Adrenal gland (tissue), 19 donors: ENCODE data around the gene WFDC1. TPM values are rescaled to one million over a fixed set of nuclear protein-coding genes. Genes with fewer than 3 reads are reported as not detected.
A peak's percentile ranks its signal among the peaks of the same experiment; 100 is the strongest.

Source experiments
- DNase-seq, 7 donors: peaks; one replicate each; pipeline ENCODE4 v3.0.0-alpha.2; 2019 to 2020
- H3K27ac ChIP-seq, 5 donors: fragments of 200-600 bp; sonication (generic) in 4 of 5; 1 replicate in 3 of 5; 2 replicates in 2 of 5; pipeline versions ENCODE4 v1.5.1 to v1.8.0; 2016 to 2020; ENCODE audit warnings: mild to moderate bottlenecking in 1 of 5
- H3K27me3 ChIP-seq: fragments of 200-600 bp; 2 replicates; pipeline ENCODE4 v1.8.0; 2021
- H3K36me3 ChIP-seq, 2 donors: fragments of 200-600 bp; replicated peaks in 1 of 2; 1 replicate in 1 of 2; 2 replicates in 1 of 2; pipeline versions ENCODE4 v1.5.1 to v1.8.0; 2018 to 2022
- H3K4me1 ChIP-seq, 2 donors: fragments of 200-600 bp; replicated peaks in 1 of 2; 1 replicate in 1 of 2; 2 replicates in 1 of 2; pipeline versions ENCODE4 v1.5.1 to v1.8.0; 2018 to 2021
- H3K4me3 ChIP-seq, 4 donors: fragments of 200-600 bp; sonication (generic) in 3 of 4; one replicate each; pipeline ENCODE4 v1.5.1; 2016 to 2018
- H3K9me3 ChIP-seq, 3 donors: fragments of 200-600 bp; sonication (generic) in 1 of 3; replicated peaks in 1 of 3; 1 replicate in 2 of 3; 2 replicates in 1 of 3; pipeline versions ENCODE4 v1.5.1 to v1.8.0; 2016 to 2021
- POLR2A ChIP-seq, 2 donors: fragments of 450-650 bp; IDR thresholded peaks; one replicate each; pipeline ENCODE4 v1.6.1; 2017; ENCODE audit warnings: antibody characterized with exemption in 2 of 2, mild to moderate bottlenecking in 2 of 2, moderate library complexity in 1 of 2
- WGBS, 4 donors: extraction: QIAGEN DNeasy Blood & Tissue Kit in 2 of 4; methylation state at CpG; one replicate each; pipeline versions ENCODE4 v1.1.5 to v1.1.7; 2013 to 2017; 5-methylcytosine and 5-hydroxymethylcytosine counted together
- intact Hi-C, 2 donors: fragments of 100-400 bp; cut with DNase I; formaldehyde crosslinking; loops; one replicate each; pipeline versions ENCODE4 v1.14.1 to v1.15.0; 2022 to 2023
- long read RNA-seq, 10 donors: library from polyadenylated mRNA in 3 of 10; unstranded in 2 of 10; stranded (forward) in 1 of 10; transcript quantifications; one replicate each; pipeline ENCODE4 v2.0.0 and lab custom pipeline, GENCODE V29; 2021 to 2026
- polyA plus RNA-seq, 3 donors: library from polyadenylated mRNA; stranded (reverse); fragments of 200-250 nt in 2 of 3; fragments of 350-450 nt in 1 of 3; fragmentation: Illumina TruSeq in 1 of 3; extraction: RNeasy Lipid Tissue Mini Kit (QIAGEN cat#74804) in 1 of 3; gene quantifications; one replicate each; pipeline ENCODE4 v1.2.3, GENCODE V29; 2013 to 2014
- total RNA-seq, 9 donors: library from RNA; depleted of rRNA in 4 of 9; stranded (reverse); fragments of >200 nt in 4 of 9; fragments of 120-200 nt in 1 of 9; fragmentation: NEBNext Ultra II Directional in 1 of 9; extraction: Animal tissue kit (Norgen Biotek cat#: 25700) in 1 of 9; gene quantifications; one replicate each; pipeline versions ENCODE4 v1.1.0 to v1.2.4, GENCODE V29; 2013 to 2023
- TF ChIP-seq, protein P1 (sequence below), 6 experiments: fragments of 450-650 bp in 4 of 6; fragments of 200-600 bp in 2 of 6; sonication (generic) in 1 of 6; IDR thresholded peaks; 1 replicate in 5 of 6; 2 replicates in 1 of 6; pipeline versions ENCODE4 v1.5.1 to v1.8.0; 2016 to 2021; ENCODE audit warnings: antibody characterized with exemption in 6 of 6, mild to moderate bottlenecking in 2 of 6, moderate library complexity in 1 of 6
- donor health status: healthy with polysubstance abuse.
- donor health status: Bipolar disorder and iron deficiency.
- donor health status: DM: yes; HTN: yes; CAD: no.
- donor health status: DM: no; HTN: no; CAD: no.
- donor health status: DM: no; HTN: no; CAD: no.
- donor health status: DM: yes; HTN: yes; CAD: no.

Gene WFDC1, protein sequence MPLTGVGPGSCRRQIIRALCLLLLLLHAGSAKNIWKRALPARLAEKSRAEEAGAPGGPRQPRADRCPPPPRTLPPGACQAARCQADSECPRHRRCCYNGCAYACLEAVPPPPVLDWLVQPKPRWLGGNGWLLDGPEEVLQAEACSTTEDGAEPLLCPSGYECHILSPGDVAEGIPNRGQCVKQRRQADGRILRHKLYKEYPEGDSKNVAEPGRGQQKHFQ
- total RNA-seq: 100 to 1,000 TPM in 1 of 9 donors, 10 to 100 TPM in 7, 1 to 10 TPM in 1; 9.6 to 284 (median 37.5) TPM
- 10 to 100 TPM; 17.8 to 69.5 (median 42.1) TPM for polyA plus RNA-seq
- long read RNA-seq, donor 1: 0 reads
- long read RNA-seq, donor 2, partial matches to known transcripts: 0 of 1 reads
- long read RNA-seq, donor 2, other reads (novel, unspliced or antisense): 0 of 1 reads
- long read RNA-seq, donor 3: 0 reads
- long read RNA-seq, donor 4, full-length matches to known transcripts: 4 of 5 reads
- long read RNA-seq, donor 4, partial matches to known transcripts: 0 of 5 reads
- long read RNA-seq, donor 4, other reads (novel, unspliced or antisense): 1 of 5 reads
- long read RNA-seq, donor 5, transcript WFDC1-203 (7 exons, 1,319 nt): minor isoform, 8 of 60 reads
- long read RNA-seq, donor 5, transcript WFDC1-201 (7 exons, 1,534 nt): major isoform, 41 of 60 reads
- long read RNA-seq, donor 5, partial matches to known transcripts: 0 of 60 reads
- long read RNA-seq, donor 5, other reads (novel, unspliced or antisense): 11 of 60 reads
- long read RNA-seq, donor 6, partial matches to known transcripts: 0 of 1 reads
- long read RNA-seq, donor 6, other reads (novel, unspliced or antisense): 1 of 1 reads
- long read RNA-seq, donor 7, full-length matches to known transcripts: 1 of 1 reads
- long read RNA-seq, donor 7, partial matches to known transcripts: 0 of 1 reads
- long read RNA-seq, donor 7, other reads (novel, unspliced or antisense): 0 of 1 reads
- long read RNA-seq, donor 8, full-length matches to known transcripts: 1 of 1 reads
- long read RNA-seq, donor 8, partial matches to known transcripts: 0 of 1 reads
- long read RNA-seq, donor 8, other reads (novel, unspliced or antisense): 0 of 1 reads
- long read RNA-seq, donor 9, full-length matches to known transcripts: 1 of 1 reads
- long read RNA-seq, donor 9, partial matches to known transcripts: 0 of 1 reads
- long read RNA-seq, donor 9, other reads (novel, unspliced or antisense): 0 of 1 reads
- long read RNA-seq, donor 10: 0 reads

DNA sequence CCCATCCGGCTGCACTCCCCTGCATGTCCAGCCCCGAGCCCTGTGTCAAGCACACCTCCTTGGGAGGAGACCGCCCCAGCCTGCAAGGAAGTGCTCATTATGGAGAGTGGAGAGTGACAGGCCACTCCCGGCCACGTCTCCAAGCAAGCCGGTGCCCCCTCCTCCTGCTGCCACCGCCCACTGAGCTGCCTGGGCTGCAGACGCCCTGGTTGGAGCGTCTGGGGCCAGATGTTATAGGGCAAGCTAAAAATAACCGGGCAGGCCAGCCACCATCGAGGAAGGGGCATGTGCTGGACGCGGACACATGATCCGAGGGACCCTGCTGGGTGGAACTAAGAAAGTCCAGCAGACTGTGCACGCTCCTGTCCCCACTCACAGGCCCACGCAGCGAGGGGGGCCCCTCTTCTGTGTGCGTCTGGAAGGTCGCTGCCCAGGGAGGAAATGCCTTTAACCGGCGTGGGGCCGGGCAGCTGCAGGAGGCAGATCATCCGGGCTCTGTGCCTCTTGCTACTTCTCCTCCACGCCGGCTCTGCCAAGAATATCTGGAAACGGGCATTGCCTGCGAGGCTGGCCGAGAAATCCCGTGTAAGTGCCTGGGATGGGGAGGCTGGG lies at the start of gene WFDC1:
TSS of gene WFDC1 (plus strand) at position 348 of the 612 bp plus-strand sequence. CDS start at position 442, 94 bp downstream.
- no peaks in the 10 kb centered on the region for H3K27me3 ChIP-seq
- 3 to 12% (median 10%) methylated on average over 10 to 29 of the region's 29 CpGs for WGBS, 4 donors

DNA sequence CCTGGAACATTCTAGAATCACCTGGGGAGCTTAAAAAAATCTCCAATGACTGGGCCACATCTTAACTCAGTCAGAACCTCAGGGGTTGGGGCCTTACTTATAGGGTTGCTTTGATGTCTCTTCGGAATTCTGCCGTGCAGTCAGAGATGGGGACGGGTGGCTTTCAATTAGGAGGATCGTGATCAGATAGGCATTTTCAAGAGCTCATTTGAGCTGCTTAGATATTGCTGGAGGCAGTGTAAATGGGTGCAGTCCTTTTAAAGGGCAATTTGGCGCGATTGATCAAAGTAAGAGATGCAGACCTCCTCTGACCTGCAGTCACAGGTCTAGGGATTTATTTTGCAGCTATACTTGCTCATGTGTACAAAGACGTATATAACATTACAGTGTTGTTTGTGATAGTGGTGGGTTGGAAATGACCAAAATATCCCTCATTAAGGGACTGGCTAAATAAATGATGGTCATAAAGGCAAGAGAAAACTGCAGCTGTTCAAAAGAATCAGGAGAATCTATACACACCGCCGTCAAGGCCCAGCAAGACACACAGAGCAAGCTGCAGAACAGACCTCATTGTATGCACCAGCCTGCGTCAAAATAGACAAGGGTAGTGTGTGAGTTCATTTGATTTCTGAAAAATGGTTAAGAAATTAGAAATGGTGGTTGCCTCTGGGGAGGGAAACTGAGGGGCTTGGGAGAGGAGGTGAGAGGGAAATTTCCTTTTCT lies 48.6 kb upstream of the WFDC1 start:
- WGBS, 4 donors: 77 to 87% (median 83%) methylated on average over 10 of the region's 10 CpGs

More for the DNA sequence above, at the start of gene WFDC1:
- Histone ChIP-seq H3K4me3 (peak within 1 kb of the TSS in 1 of 4 donors; percentile 48), H3K36me3 (no peaks in the 10 kb centered on the region), H3K27ac (peak within 1 kb of the TSS in 4 of 5 donors; percentile 10 to 91 (median 46)), H3K9me3 (no peaks in the 10 kb centered on the region), H3K4me1 (no peaks in the 10 kb centered on the region)
- peak in 5 of 7 donors; percentile 6 to 67 (median 44) for DNase-seq
- intact Hi-C loops: no loop called here
- TF ChIP-seq POLR2A (IDR thresholded peaks at IDR 0.05): peak in 1 of 2 donors; percentile 20
- TF ChIP-seq, protein P1, sequence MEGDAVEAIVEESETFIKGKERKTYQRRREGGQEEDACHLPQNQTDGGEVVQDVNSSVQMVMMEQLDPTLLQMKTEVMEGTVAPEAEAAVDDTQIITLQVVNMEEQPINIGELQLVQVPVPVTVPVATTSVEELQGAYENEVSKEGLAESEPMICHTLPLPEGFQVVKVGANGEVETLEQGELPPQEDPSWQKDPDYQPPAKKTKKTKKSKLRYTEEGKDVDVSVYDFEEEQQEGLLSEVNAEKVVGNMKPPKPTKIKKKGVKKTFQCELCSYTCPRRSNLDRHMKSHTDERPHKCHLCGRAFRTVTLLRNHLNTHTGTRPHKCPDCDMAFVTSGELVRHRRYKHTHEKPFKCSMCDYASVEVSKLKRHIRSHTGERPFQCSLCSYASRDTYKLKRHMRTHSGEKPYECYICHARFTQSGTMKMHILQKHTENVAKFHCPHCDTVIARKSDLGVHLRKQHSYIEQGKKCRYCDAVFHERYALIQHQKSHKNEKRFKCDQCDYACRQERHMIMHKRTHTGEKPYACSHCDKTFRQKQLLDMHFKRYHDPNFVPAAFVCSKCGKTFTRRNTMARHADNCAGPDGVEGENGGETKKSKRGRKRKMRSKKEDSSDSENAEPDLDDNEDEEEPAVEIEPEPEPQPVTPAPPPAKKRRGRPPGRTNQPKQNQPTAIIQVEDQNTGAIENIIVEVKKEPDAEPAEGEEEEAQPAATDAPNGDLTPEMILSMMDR (IDR thresholded peaks at IDR 0.05): no peak

DNA sequence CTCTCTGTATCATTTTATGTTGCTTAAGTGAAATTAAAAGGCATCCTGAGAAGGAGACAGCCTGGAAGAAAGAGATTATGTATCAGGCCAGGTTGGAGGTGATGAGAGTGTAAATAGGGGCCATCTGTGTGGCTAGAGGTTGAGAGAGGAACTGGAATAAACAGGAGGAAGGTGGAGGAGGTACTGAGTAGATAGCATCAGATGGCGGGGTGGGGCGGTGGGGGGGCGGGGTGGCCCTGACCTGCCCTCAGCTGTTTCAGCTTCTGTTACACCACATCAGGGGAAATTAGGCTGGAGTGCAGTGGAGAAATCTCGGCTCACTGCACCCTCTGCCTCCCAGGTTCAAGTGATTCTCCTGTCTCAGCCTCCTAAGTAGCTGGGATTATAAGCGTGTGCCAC lies 48.0 kb upstream of the WFDC1 start:
- intact Hi-C loops: no loop called here
- Histone ChIP-seq H3K36me3 (no peaks in the 10 kb centered on the region), H3K27me3 (peaks cover 5% of the 10 kb centered on the region), H3K4me3 (no peak overlapping the region), H3K9me3 (no peaks in the 10 kb centered on the region), H3K4me1 (no peaks in the 10 kb centered on the region), H3K27ac (no peak overlapping the region)
- no peak for DNase-seq
- WGBS, 4 donors: 70 to 100% (median 77%) methylated on average over 3 to 5 of the region's 5 CpGs
- TF ChIP-seq POLR2A (IDR thresholded peaks at IDR 0.05): no peak
- TF ChIP-seq, protein P1 (IDR thresholded peaks at IDR 0.05): no peak

More for the DNA sequence above, 48.6 kb upstream of the WFDC1 start:
- Histone ChIP-seq H3K4me3 (no peak overlapping the region), H3K27me3 (peaks cover 5% of the 10 kb centered on the region), H3K27ac (no peak overlapping the region), H3K36me3 (no peaks in the 10 kb centered on the region), H3K9me3 (no peaks in the 10 kb centered on the region), H3K4me1 (no peaks in the 10 kb centered on the region)
- DNase-seq: no peak
- no peak for TF ChIP-seq POLR2A (IDR thresholded peaks at IDR 0.05)
- TF ChIP-seq, protein P1 (IDR thresholded peaks at IDR 0.05): no peak
- intact Hi-C loops: no loop called here
